HepG2 (cell line): ENCODE data around the gene CARD19. TPM values are rescaled to one million over a fixed set of nuclear protein-coding genes. Genes with fewer than 3 reads are reported as not detected.

Experiments used
- FOXK1 ChIP-seq: sonication (generic); formaldehyde crosslinking; IDR thresholded peaks from 2 replicates; pipeline ENCODE4 v1.4.0; 2020; ENCODE audit warnings: low read depth, missing genetic modification reagents, borderline replicate concordance
- HES4 ChIP-seq: sonication (generic); formaldehyde crosslinking; IDR thresholded peaks from 2 replicates; pipeline ENCODE4 v1.9.0; 2021; ENCODE audit warnings: mild to moderate bottlenecking, missing genetic modification reagents, borderline replicate concordance
- SOX5 ChIP-seq: IDR thresholded peaks from 2 replicates; pipeline ENCODE4 v1.6.1; 2016; ENCODE audit warnings: borderline replicate concordance
- SRSF9 ChIP-seq: fragments of 200-400 bp; formaldehyde crosslinking; IDR thresholded peaks from 2 replicates; pipeline ENCODE4 v1.6.1; 2018; ENCODE audit warnings: borderline replicate concordance, mild to moderate bottlenecking, low read depth, low read length; ENCODE audit not compliant: insufficient read depth, poor library complexity, severe bottlenecking
- SSRP1 ChIP-seq: IDR thresholded peaks from 2 replicates; pipeline ENCODE4 v1.6.1; 2016; ENCODE audit warnings: control low read depth
- ZNF556 ChIP-seq: sonication (generic); formaldehyde crosslinking; IDR thresholded peaks from 2 replicates; pipeline ENCODE4 v1.4.0; 2020; ENCODE audit warnings: mild to moderate bottlenecking, missing genetic modification reagents, borderline replicate concordance
- ZNF607 ChIP-seq: sonication (generic); formaldehyde crosslinking; IDR thresholded peaks from 2 replicates; pipeline ENCODE4 v1.5.1; 2020; ENCODE audit warnings: missing genetic modification reagents, mild to moderate bottlenecking, borderline replicate concordance
- ZNF678 ChIP-seq: sonication (generic); formaldehyde crosslinking; IDR thresholded peaks from 2 replicates; pipeline ENCODE4 v1.4.0; 2020; ENCODE audit warnings: mild to moderate bottlenecking, missing genetic modification reagents
- ZNF746 ChIP-seq: sonication (generic); formaldehyde crosslinking; IDR thresholded peaks from 2 replicates; pipeline ENCODE4 v1.8.0; 2022; ENCODE audit warnings: mild to moderate bottlenecking, missing genetic modification reagents
- ZNF83 ChIP-seq: sonication (generic); formaldehyde crosslinking; IDR thresholded peaks from 2 replicates; pipeline ENCODE4 v1.4.0; 2020; ENCODE audit warnings: missing genetic modification reagents, mild to moderate bottlenecking, borderline replicate concordance
- polyA plus RNA-seq, 8 experiments: library from polyadenylated mRNA; depleted of rRNA in 3 of 8; stranded (reverse) in 7 of 8; unstranded in 1 of 8; fragments of >200 nt; fragmentation: Illumina TruSeq in 4 of 8; extraction: Trizol in 4 of 8; gene quantifications; 2 replicates each; pipeline versions ENCODE4 v1.2.1 to v1.2.3, GENCODE V29; 2011 to 2016; ENCODE audit warnings: low read depth in 4 of 8, missing spikeins in 1 of 8, mixed read lengths in 1 of 8; ENCODE audit not compliant: insufficient read depth in 1 of 8
- total RNA-seq, 5 experiments: library from RNA; depleted of rRNA; stranded (reverse); fragments of >200 nt; fragmentation: Illumina TruSeq; extraction: Trizol; gene quantifications; 2 replicates each; pipeline ENCODE4 v1.2.3, GENCODE V29; 2016; ENCODE audit warnings: low read depth in 1 of 5
- TF ChIP-seq, protein P1 (sequence below): sonication (generic); formaldehyde crosslinking; IDR thresholded peaks from 2 replicates; pipeline ENCODE4 v1.5.1; 2020; ENCODE audit warnings: mild to moderate bottlenecking, moderate library complexity, missing genetic modification reagents
- TF ChIP-seq, protein P2 (sequence below): sonication (generic); formaldehyde crosslinking; IDR thresholded peaks from 2 replicates; pipeline ENCODE4 v1.5.0; 2020; ENCODE audit warnings: mild to moderate bottlenecking, missing genetic modification reagents
- TF ChIP-seq, protein P3 (sequence below): sonication (generic); formaldehyde crosslinking; IDR thresholded peaks from 2 replicates; pipeline ENCODE4 v1.4.0; 2020; ENCODE audit warnings: missing genetic modification reagents
- TF ChIP-seq, protein P4 (sequence below): sonication (generic); formaldehyde crosslinking; IDR thresholded peaks from 2 replicates; pipeline ENCODE4 v1.8.1; 2023; ENCODE audit warnings: mild to moderate bottlenecking, missing genetic modification reagents

Gene CARD19
- total and polyA plus RNA-seq, 2 of the 13 experiments (the other 11 are each of a cell fraction or from before 2014, with no cell fraction given): 18.4 to 47.2 TPM

DNA sequence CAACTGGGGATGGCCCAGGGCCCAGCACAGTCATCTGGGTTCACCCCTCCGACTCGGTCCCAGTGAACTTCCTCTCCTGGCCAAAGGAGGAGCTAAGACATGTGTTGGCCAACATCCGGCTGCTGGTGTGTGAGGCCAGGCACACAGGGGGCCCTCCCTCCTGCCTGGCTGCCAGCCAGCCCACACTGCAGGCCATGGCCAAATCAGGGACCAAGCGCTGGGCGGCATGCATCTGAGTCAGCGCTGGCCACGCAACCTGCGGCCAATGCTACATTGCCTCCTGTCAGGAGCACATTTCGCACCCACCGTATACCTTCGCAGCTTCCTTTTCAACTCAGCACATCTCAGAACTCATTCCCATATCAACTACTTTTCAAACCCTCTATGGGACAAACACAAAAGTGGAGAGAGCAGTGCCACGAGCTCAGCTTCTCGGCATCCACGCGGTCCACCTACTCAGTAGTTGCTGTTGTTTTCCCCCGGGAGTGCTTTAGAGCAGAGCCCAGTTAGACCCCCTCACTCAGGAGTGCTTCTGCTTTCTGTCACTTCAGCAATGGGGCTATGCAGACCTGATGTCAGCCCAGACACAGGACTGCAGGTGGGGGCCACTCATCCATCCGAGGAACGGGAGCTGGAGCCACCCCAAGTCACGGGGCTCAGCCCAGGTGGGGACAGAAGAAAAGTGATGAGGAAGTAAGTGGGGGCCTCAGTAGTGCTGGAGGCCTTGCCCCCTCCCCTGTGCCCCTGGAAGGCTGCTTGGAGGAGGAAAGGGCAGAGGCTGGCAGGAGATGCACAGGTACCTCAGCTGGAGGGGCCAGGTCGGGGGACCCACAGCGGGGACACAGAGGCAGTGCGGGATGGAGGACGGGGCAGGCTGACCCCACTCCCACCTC lies 24.2 kb downstream of the CARD19 start (continued):
- TF ChIP-seq, protein P1, sequence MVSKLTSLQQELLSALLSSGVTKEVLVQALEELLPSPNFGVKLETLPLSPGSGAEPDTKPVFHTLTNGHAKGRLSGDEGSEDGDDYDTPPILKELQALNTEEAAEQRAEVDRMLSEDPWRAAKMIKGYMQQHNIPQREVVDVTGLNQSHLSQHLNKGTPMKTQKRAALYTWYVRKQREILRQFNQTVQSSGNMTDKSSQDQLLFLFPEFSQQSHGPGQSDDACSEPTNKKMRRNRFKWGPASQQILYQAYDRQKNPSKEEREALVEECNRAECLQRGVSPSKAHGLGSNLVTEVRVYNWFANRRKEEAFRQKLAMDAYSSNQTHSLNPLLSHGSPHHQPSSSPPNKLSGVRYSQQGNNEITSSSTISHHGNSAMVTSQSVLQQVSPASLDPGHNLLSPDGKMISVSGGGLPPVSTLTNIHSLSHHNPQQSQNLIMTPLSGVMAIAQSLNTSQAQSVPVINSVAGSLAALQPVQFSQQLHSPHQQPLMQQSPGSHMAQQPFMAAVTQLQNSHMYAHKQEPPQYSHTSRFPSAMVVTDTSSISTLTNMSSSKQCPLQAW (CRISPR knock-in tag): peak; percentile 55; the same call in 1 of the 2 replicates
- TF ChIP-seq ZNF607 (CRISPR knock-in tag): no peak
- TF ChIP-seq SOX5 (CRISPR knock-in tag): peak; percentile 77
- TF ChIP-seq HES4 (CRISPR knock-in tag): no peak; the same call in 1 of the 2 replicates
- TF ChIP-seq ZNF83: no peak
- peak; percentile 97 for TF ChIP-seq ZNF746
- no peak for TF ChIP-seq SRSF9
- peak; percentile 47; the same call in 1 of the 2 replicates for TF ChIP-seq FOXK1 (CRISPR knock-in tag)
- TF ChIP-seq, protein P2, sequence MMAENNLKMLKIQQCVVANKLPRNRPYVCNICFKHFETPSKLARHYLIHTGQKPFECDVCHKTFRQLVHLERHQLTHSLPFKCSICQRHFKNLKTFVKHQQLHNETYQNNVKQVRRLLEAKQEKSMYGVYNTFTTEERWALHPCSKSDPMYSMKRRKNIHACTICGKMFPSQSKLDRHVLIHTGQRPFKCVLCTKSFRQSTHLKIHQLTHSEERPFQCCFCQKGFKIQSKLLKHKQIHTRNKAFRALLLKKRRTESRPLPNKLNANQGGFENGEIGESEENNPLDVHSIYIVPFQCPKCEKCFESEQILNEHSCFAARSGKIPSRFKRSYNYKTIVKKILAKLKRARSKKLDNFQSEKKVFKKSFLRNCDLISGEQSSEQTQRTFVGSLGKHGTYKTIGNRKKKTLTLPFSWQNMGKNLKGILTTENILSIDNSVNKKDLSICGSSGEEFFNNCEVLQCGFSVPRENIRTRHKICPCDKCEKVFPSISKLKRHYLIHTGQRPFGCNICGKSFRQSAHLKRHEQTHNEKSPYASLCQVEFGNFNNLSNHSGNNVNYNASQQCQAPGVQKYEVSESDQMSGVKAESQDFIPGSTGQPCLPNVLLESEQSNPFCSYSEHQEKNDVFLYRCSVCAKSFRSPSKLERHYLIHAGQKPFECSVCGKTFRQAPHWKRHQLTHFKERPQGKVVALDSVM (CRISPR knock-in tag): 0 out of 2 replicates have a peak, but pooled peaks have one; percentile 54
- no peak for TF ChIP-seq ZNF678 (CRISPR knock-in tag)
- TF ChIP-seq, protein P3, sequence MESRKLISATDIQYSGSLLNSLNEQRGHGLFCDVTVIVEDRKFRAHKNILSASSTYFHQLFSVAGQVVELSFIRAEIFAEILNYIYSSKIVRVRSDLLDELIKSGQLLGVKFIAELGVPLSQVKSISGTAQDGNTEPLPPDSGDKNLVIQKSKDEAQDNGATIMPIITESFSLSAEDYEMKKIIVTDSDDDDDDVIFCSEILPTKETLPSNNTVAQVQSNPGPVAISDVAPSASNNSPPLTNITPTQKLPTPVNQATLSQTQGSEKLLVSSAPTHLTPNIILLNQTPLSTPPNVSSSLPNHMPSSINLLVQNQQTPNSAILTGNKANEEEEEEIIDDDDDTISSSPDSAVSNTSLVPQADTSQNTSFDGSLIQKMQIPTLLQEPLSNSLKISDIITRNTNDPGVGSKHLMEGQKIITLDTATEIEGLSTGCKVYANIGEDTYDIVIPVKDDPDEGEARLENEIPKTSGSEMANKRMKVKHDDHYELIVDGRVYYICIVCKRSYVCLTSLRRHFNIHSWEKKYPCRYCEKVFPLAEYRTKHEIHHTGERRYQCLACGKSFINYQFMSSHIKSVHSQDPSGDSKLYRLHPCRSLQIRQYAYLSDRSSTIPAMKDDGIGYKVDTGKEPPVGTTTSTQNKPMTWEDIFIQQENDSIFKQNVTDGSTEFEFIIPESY (CRISPR knock-in tag): peak; percentile 74
- TF ChIP-seq, protein P4, sequence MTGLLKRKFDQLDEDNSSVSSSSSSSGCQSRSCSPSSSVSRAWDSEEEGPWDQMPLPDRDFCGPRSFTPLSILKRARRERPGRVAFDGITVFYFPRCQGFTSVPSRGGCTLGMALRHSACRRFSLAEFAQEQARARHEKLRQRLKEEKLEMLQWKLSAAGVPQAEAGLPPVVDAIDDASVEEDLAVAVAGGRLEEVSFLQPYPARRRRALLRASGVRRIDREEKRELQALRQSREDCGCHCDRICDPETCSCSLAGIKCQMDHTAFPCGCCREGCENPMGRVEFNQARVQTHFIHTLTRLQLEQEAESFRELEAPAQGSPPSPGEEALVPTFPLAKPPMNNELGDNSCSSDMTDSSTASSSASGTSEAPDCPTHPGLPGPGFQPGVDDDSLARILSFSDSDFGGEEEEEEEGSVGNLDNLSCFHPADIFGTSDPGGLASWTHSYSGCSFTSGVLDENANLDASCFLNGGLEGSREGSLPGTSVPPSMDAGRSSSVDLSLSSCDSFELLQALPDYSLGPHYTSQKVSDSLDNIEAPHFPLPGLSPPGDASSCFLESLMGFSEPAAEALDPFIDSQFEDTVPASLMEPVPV (CRISPR knock-in tag): peak; percentile 95
- TF ChIP-seq SSRP1 (CRISPR knock-in tag): no peak; the same call in 1 of the 2 replicates
- TF ChIP-seq ZNF556: peak; percentile 61; the same call in 1 of the 2 replicates
